Measurements from ENCODE around the gene FNDC3B. TPM values are rescaled to one million over a fixed set of nuclear protein-coding genes. Genes with fewer than 3 reads are reported as not detected.

FNDC3B gene
- total RNA-seq, 2 experiments from 2014 or later = 11.6 to 12.2 TPM

DNA sequence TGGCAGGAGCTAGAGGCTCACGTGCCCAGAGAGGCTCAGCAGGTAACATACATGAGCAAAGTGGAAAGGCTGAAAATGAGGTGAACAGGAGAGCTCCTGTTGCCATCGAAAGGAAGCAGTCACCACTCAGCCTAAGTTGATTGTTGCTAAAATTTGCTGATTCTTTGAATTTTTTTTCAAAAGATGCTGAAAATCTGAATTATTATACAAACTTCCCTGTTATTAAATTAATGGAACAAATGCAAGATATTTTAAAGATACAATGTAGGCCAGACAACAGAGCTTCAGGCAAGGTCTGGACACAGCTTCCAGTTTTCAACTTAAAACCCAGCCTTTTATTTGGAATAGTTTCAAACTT lies 257.6 kb downstream of the FNDC3B start:
- H3K4me1 Mint-ChIP-seq = no peaks in the 10 kb centered on the region
- no peak overlapping the region for H3K27ac Mint-ChIP-seq
- H3K36me3 Mint-ChIP-seq = peaks cover 10% of the 10 kb centered on the region
- no peaks in the 10 kb centered on the region for H3K27me3 Mint-ChIP-seq
- H3K9me3 Mint-ChIP-seq = no peaks in the 10 kb centered on the region
- H3K4me3 Mint-ChIP-seq = no peak overlapping the region
- DNase-seq = no peak

DNA sequence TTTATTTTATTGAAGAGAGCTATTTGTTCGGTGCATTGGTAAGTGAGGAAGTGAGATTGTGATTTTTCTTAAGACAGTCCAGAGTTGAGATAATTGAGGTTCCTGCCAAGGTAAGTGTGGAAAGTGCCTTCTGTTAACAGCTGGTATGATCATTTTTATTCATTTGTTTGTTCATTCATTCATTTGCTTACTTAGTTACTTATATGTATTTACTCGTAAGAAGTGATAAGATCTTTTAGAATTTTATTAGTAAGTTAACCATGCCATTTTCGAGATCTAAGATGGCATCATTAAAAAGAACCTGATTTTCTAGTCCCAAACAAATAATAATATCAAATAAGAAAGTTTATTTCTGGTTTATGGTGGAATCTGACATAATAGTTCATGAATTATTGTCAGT lies 258.9 kb downstream of the FNDC3B start:
- no peak overlapping the region for H3K27ac Mint-ChIP-seq
- no peaks in the 10 kb centered on the region for H3K4me1 Mint-ChIP-seq
- H3K27me3 Mint-ChIP-seq = no peaks in the 10 kb centered on the region
- no peaks in the 10 kb centered on the region for H3K9me3 Mint-ChIP-seq
- peaks cover 10% of the 10 kb centered on the region for H3K36me3 Mint-ChIP-seq
- no peak overlapping the region for H3K4me3 Mint-ChIP-seq
- DNase-seq = no peak

- Mint-ChIP-seq H3K4me3 (no peak overlapping the region), H3K36me3 (peaks cover 4% of the 10 kb centered on the region), H3K4me1 (no peaks in the 10 kb centered on the region), H3K9me3 (no peaks in the 10 kb centered on the region), H3K27me3 (no peaks in the 10 kb centered on the region), H3K27ac (no peak overlapping the region)
- DNase-seq = no peak
Measured at GRCh38 chr3:172300187-172300586, 260.8 kb downstream of the FNDC3B start.

- H3K36me3 Mint-ChIP-seq = peaks cover 4% of the 10 kb centered on the region
- no peak overlapping the region for H3K4me3 Mint-ChIP-seq
- no peak overlapping the region for H3K27ac Mint-ChIP-seq
- H3K4me1 Mint-ChIP-seq = no peaks in the 10 kb centered on the region
- H3K9me3 Mint-ChIP-seq = no peaks in the 10 kb centered on the region
- DNase-seq = no peak
- H3K27me3 Mint-ChIP-seq = no peaks in the 10 kb centered on the region
Measured at GRCh38 chr3:172300862-172301261, 261.5 kb downstream of the FNDC3B start.

GRCh38 chr3:172302203-172302602 lies 262.8 kb downstream of the FNDC3B start:
- Mint-ChIP-seq H3K4me3 (no peak overlapping the region), H3K36me3 (peaks cover 5% of the 10 kb centered on the region), H3K4me1 (no peaks in the 10 kb centered on the region), H3K27me3 (no peaks in the 10 kb centered on the region), H3K9me3 (no peaks in the 10 kb centered on the region), H3K27ac (no peak overlapping the region)
- DNase-seq = no peak

- H3K9me3 Mint-ChIP-seq = no peaks in the 10 kb centered on the region
- peaks cover 5% of the 10 kb centered on the region for H3K36me3 Mint-ChIP-seq
- no peak overlapping the region for H3K27ac Mint-ChIP-seq
- no peaks in the 10 kb centered on the region for H3K4me1 Mint-ChIP-seq
- H3K4me3 Mint-ChIP-seq = no peak overlapping the region
- H3K27me3 Mint-ChIP-seq = no peaks in the 10 kb centered on the region
- DNase-seq = no peak
Measured at GRCh38 chr3:172303181-172303580, 263.8 kb downstream of the FNDC3B start.

DNA sequence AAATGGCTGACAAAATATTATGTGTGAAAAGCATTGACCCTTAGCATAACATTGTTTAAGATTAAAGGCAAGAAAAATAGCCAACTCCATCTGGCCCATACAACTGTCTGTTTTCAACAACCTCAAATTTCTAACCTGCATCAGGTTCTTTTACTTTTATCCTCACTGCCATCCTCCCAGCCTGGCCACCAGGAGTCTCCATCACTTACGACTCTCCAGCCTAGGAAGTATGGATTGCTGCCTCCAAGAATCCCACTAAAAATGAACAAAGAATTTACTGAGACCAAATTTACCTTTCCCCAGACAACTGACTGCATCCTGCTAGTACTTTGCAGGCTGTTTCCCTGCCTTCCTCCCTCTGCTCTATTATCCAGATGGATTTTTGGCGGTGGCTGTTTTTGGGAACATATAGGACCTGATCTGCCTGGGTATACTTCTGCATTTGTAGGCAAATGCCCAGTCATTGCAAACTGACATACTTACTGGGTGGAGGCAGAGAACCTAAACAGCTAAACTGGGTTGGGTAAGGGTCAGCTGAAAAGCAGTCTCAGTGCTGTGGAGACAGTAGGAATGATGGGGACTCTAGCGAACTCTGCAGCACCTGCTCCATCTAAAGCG lies 264.7 kb downstream of the FNDC3B start:
- H3K27ac Mint-ChIP-seq = no peak overlapping the region
- H3K4me3 Mint-ChIP-seq = no peak overlapping the region
- H3K4me1 Mint-ChIP-seq = no peaks in the 10 kb centered on the region
- H3K36me3 Mint-ChIP-seq = peaks cover 5% of the 10 kb centered on the region
- no peaks in the 10 kb centered on the region for H3K9me3 Mint-ChIP-seq
- no peaks in the 10 kb centered on the region for H3K27me3 Mint-ChIP-seq
- no peak for DNase-seq

DNA sequence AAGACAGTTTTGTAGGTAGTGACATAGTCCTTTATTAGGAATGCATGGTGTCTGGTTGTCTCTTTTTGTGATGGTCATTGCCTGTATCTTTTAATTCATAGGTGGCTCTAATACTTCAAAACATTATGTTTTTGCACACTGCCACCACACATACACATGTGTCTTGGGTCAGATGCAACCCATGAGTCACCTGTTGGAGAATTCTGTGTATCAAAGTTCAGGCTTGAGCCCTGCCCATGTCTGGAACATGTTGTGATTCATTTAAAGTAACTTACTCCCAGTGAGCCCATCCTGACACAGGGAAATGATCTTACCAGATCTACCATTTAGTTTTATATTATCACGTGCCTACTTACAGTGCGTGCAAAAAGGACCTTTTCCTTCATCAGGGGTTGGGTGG lies 266.2 kb downstream of the FNDC3B start:
- peaks cover 5% of the 10 kb centered on the region for H3K36me3 Mint-ChIP-seq
- H3K27me3 Mint-ChIP-seq = no peaks in the 10 kb centered on the region
- no peaks in the 10 kb centered on the region for H3K9me3 Mint-ChIP-seq
- DNase-seq = no peak
- no peak overlapping the region for H3K4me3 Mint-ChIP-seq
- no peak overlapping the region for H3K27ac Mint-ChIP-seq
- no peaks in the 10 kb centered on the region for H3K4me1 Mint-ChIP-seq

DNA sequence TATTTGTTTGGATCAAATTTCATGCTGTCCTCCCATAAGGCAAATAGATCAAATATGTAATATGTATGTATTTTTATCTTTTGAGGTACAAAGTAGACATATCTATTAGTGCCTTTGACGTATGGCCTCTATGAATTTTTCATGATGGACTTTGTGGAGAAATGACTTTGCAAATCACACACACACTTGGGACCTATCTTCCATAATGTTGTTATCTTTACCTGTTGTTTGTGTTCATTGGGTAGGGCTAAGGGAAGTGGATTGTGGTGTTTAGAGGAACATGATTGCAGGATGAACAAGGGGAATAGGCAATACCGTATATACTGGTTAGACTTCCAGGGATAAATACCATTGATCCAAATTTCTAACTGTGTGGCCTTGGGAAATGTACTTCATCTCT lies 266.6 kb downstream of the FNDC3B start:
- Mint-ChIP-seq H3K36me3 (peaks cover 5% of the 10 kb centered on the region), H3K4me3 (no peak overlapping the region), H3K27ac (no peak overlapping the region), H3K27me3 (no peaks in the 10 kb centered on the region), H3K4me1 (no peaks in the 10 kb centered on the region), H3K9me3 (no peaks in the 10 kb centered on the region)
- no peak for DNase-seq

DNA sequence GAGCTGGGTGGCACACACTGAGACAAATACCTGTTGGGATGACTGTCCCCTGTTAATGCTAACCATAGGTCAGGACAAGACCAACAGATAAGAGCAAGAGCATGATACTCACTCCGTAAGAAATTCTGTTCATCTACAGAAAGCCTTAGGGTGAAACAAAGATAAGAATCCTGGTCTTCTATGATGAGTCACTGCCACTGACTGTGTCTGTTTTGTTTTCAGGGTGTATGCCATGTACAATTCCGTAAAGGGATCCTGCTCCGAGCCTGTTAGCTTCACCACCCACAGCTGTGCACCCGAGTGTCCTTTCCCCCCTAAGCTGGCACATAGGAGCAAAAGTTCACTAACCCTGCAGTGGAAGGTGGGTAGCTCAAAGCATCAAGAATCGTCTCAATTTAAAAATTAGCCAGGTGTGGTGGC lies 267.8 kb downstream of the FNDC3B start:
- peaks cover 9% of the 10 kb centered on the region for H3K36me3 Mint-ChIP-seq
- peaks cover 2% of the 10 kb centered on the region for H3K4me1 Mint-ChIP-seq
- H3K4me3 Mint-ChIP-seq = no peak overlapping the region
- no peaks in the 10 kb centered on the region for H3K27me3 Mint-ChIP-seq
- no peak overlapping the region for H3K27ac Mint-ChIP-seq
- no peaks in the 10 kb centered on the region for H3K9me3 Mint-ChIP-seq
- DNase-seq = no peak

- DNase-seq = no peak
- H3K9me3 Mint-ChIP-seq = no peaks in the 10 kb centered on the region
- H3K27ac Mint-ChIP-seq = no peak overlapping the region
- H3K36me3 Mint-ChIP-seq = peaks cover 9% of the 10 kb centered on the region
- no peaks in the 10 kb centered on the region for H3K27me3 Mint-ChIP-seq
- H3K4me1 Mint-ChIP-seq = peaks cover 2% of the 10 kb centered on the region
- no peak overlapping the region for H3K4me3 Mint-ChIP-seq
Measured at GRCh38 chr3:172309059-172309458, 269.7 kb downstream of the FNDC3B start.

- DNase-seq = no peak
- Mint-ChIP-seq H3K4me1 (peaks cover 2% of the 10 kb centered on the region), H3K27me3 (no peaks in the 10 kb centered on the region), H3K9me3 (no peaks in the 10 kb centered on the region), H3K4me3 (no peak overlapping the region), H3K36me3 (peaks cover 9% of the 10 kb centered on the region), H3K27ac (no peak overlapping the region)
Measured at GRCh38 chr3:172309741-172310427, 270.5 kb downstream of the FNDC3B start.

DNA sequence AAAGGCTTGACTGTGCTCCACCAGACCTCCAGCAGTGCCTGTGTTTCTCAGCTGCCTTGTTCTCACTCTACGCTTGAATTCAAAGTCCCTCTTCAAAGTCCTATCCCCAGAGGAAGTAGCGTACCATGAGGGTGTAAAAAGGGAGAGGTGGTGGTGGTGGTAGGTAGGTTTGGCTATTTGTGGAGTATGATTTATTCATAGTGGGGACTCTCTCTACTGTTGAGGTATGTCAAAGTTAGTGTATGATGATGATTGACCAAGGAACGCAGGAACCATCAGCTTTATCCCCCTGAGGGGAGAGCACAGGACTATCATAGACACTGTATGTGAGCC lies 271.0 kb downstream of the FNDC3B start:
- H3K27me3 Mint-ChIP-seq = no peaks in the 10 kb centered on the region
- peaks cover 9% of the 10 kb centered on the region for H3K36me3 Mint-ChIP-seq
- no peaks in the 10 kb centered on the region for H3K9me3 Mint-ChIP-seq
- no peak for DNase-seq
- H3K4me3 Mint-ChIP-seq = no peak overlapping the region
- H3K27ac Mint-ChIP-seq = no peak overlapping the region
- H3K4me1 Mint-ChIP-seq = peaks cover 2% of the 10 kb centered on the region

- no peaks in the 10 kb centered on the region for H3K27me3 Mint-ChIP-seq
- H3K9me3 Mint-ChIP-seq = no peaks in the 10 kb centered on the region
- no peak for DNase-seq
- H3K36me3 Mint-ChIP-seq = peaks cover 11% of the 10 kb centered on the region
- no peak overlapping the region for H3K4me3 Mint-ChIP-seq
- H3K4me1 Mint-ChIP-seq = peaks cover 2% of the 10 kb centered on the region
- no peak overlapping the region for H3K27ac Mint-ChIP-seq
Measured at GRCh38 chr3:172311217-172311616, 271.8 kb downstream of the FNDC3B start.

GRCh38 chr3:172312001-172312400 lies 272.6 kb downstream of the FNDC3B start:
- no peaks in the 10 kb centered on the region for H3K9me3 Mint-ChIP-seq
- no peak overlapping the region for H3K4me3 Mint-ChIP-seq
- no peak overlapping the region for H3K27ac Mint-ChIP-seq
- H3K4me1 Mint-ChIP-seq = peaks cover 2% of the 10 kb centered on the region
- no peak for DNase-seq
- H3K36me3 Mint-ChIP-seq = peaks cover 11% of the 10 kb centered on the region
- no peaks in the 10 kb centered on the region for H3K27me3 Mint-ChIP-seq

GRCh38 chr3:172312711-172313110 lies 273.3 kb downstream of the FNDC3B start:
- Mint-ChIP-seq H3K4me1 (peaks cover 5% of the 10 kb centered on the region), H3K27ac (no peak overlapping the region), H3K4me3 (no peak overlapping the region), H3K27me3 (no peaks in the 10 kb centered on the region), H3K36me3 (peaks cover 6% of the 10 kb centered on the region), H3K9me3 (no peaks in the 10 kb centered on the region)
- no peak for DNase-seq
